HEK293 (cell line): ENCODE results near the gene PCSK5.

Source experiments
- CTCF ChIA-PET: fragments of 350-600 bp; formaldehyde crosslinking; extraction: SDS; loops from one replicate; lab custom pipeline; 2021; ENCODE audit warnings: antibody characterized with exemption; lab: Yijun Ruan, JAX
- POLR2A ChIA-PET: fragments of 300-600 bp; formaldehyde crosslinking; extraction: SDS; loops from one replicate; lab custom pipeline; 2020; ENCODE audit warnings: antibody characterized with exemption, inconsistent platforms; lab: Yijun Ruan, JAX
- H3K27ac ChIP-seq: fragments of 200-500 bp; sonication (Bioruptor generic); 2 replicates; pipeline ENCODE4 v1.5.1; 2014; ENCODE audit warnings: low read depth, low read length, control low read depth, inconsistent platforms; ENCODE audit errors: extremely low read depth
- H3K36me3 ChIP-seq, 2 experiments: fragments of 200-500 bp in 1 of 2; sonication (Bioruptor generic) in 1 of 2; 1 replicate in 1 of 2; 2 replicates in 1 of 2; pipeline ENCODE4 v1.5.1; 2014 to 2017; ENCODE audit warnings: inconsistent platforms in 2 of 2, low read length in 2 of 2; ENCODE audit not compliant: control insufficient read depth in 2 of 2, insufficient read depth in 1 of 2
- H3K4me1 ChIP-seq: fragments of 200-500 bp; sonication (Bioruptor generic); 2 replicates; pipeline ENCODE4 v1.5.1; 2014; ENCODE audit warnings: mild to moderate bottlenecking, low read length, inconsistent platforms; ENCODE audit not compliant: control insufficient read depth, insufficient read depth
- H3K4me3 ChIP-seq: 2 replicates; pipeline ENCODE4 v1.5.1; 2011; ENCODE audit warnings: low read depth, mild to moderate bottlenecking, control low read depth, low read length, moderate library complexity
- H3K9me3 ChIP-seq: fragments of 200-500 bp; sonication (Bioruptor generic); 2 replicates; pipeline ENCODE4 v1.5.1; 2014; ENCODE audit warnings: low read depth, low read length, inconsistent platforms; ENCODE audit not compliant: control insufficient read depth, insufficient read depth
- FEZF1 ChIP-seq: fragments of 450-650 bp; formaldehyde crosslinking; IDR thresholded peaks from 2 replicates; pipeline ENCODE4 v1.5.1; 2016; ENCODE audit warnings: missing biosample characterization, missing genetic modification characterization
- REPIN1 ChIP-seq: fragments of 450-650 bp; formaldehyde crosslinking; IDR thresholded peaks from 2 replicates; pipeline ENCODE4 v1.5.1; 2017; ENCODE audit warnings: missing biosample characterization, missing genetic modification characterization, low read depth
- SP7 ChIP-seq: fragments of 450-650 bp; formaldehyde crosslinking; IDR thresholded peaks from 2 replicates; pipeline ENCODE4 v1.5.1; 2016; ENCODE audit warnings: missing biosample characterization, missing genetic modification characterization
- TRIM28 ChIP-seq: IDR thresholded peaks from 2 replicates; pipeline ENCODE4 v1.6.1; 2011; ENCODE audit warnings: low read length, control low read depth, borderline replicate concordance
- ZNF133 ChIP-seq: fragments of 450-650 bp; formaldehyde crosslinking; IDR thresholded peaks from 2 replicates; pipeline ENCODE4 v1.5.1; 2016; ENCODE audit warnings: missing biosample characterization, missing genetic modification characterization
- ZNF223 ChIP-seq: fragments of 450-650 bp; formaldehyde crosslinking; IDR thresholded peaks from 2 replicates; pipeline ENCODE4 v1.5.1; 2016; ENCODE audit warnings: missing biosample characterization, missing genetic modification characterization
- ZNF23 ChIP-seq: fragments of 450-650 bp; formaldehyde crosslinking; IDR thresholded peaks from 2 replicates; pipeline ENCODE4 v1.5.1; 2016; ENCODE audit warnings: missing biosample characterization, missing genetic modification characterization, borderline replicate concordance
- ZNF248 ChIP-seq: fragments of 450-650 bp; formaldehyde crosslinking; IDR thresholded peaks from 2 replicates; pipeline ENCODE4 v1.5.1; 2017; ENCODE audit warnings: missing biosample characterization, missing genetic modification characterization
- ZNF335 ChIP-seq: fragments of 450-650 bp; formaldehyde crosslinking; conservative IDR thresholded peaks from 2 replicates; pipeline ENCODE4 v1.5.1; 2016; ENCODE audit warnings: missing biosample characterization, missing genetic modification characterization
- ZNF341 ChIP-seq: fragments of 450-650 bp; formaldehyde crosslinking; IDR thresholded peaks from 2 replicates; pipeline ENCODE4; 2016; ENCODE audit warnings: low read depth, missing biosample characterization, missing genetic modification characterization
- ZNF433 ChIP-seq: fragments of 450-650 bp; formaldehyde crosslinking; IDR thresholded peaks from 2 replicates; pipeline ENCODE4 v1.5.1; 2016; ENCODE audit warnings: missing biosample characterization, missing genetic modification characterization, low read depth
- ZNF518A ChIP-seq: fragments of 450-650 bp; formaldehyde crosslinking; conservative IDR thresholded peaks from 2 replicates; pipeline ENCODE4 v1.5.1; 2016; ENCODE audit warnings: low read depth, missing biosample characterization, missing genetic modification characterization
- ZNF544 ChIP-seq: fragments of 450-650 bp; formaldehyde crosslinking; IDR thresholded peaks from 2 replicates; pipeline ENCODE4 v1.5.0; 2017; ENCODE audit warnings: missing biosample characterization, missing genetic modification characterization
- ZNF677 ChIP-seq: fragments of 450-650 bp; IDR thresholded peaks from 2 replicates; pipeline ENCODE4 v1.5.0; 2018; ENCODE audit warnings: missing biosample characterization, mild to moderate bottlenecking, missing genetic modification characterization, moderate library complexity
- ZNF830 ChIP-seq: fragments of 450-650 bp; IDR thresholded peaks from 2 replicates; pipeline ENCODE4 v1.5.0; 2018; ENCODE audit warnings: missing biosample characterization, missing genetic modification characterization, low read depth, mild to moderate bottlenecking, moderate library complexity
- TF ChIP-seq, protein P1 (sequence below): fragments of 450-650 bp; formaldehyde crosslinking; conservative IDR thresholded peaks from 2 replicates; pipeline ENCODE4 v1.5.1; 2016; ENCODE audit warnings: low read depth, missing biosample characterization, missing genetic modification characterization

The PCSK5 gene

DNA sequence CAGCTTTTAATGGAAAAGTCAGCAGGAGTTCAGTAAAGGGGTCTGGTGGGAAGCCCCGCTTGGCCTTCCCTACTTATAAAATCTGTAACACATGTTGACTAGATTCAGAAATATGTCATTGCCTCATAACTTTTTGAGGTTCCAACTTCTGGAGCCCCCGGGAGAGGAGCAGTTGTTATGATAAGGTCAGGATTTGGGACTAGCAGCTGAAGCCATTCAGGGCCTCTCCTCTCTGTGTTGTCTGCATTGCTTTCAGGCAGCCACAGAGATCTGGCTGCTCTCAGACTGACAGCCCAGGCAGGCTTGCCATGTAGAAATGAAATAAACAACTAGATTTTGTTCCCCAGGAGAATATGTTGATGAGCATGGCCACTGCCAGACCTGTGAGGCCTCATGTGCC, 336.7 kb downstream of the PCSK5 start:
- no peak overlapping the region for H3K4me3 ChIP-seq
- CTCF ChIA-PET = no interaction called here
- no peak overlapping the region for H3K27ac ChIP-seq
- POLR2A ChIA-PET = no interaction called here
- no peaks in the 10 kb centered on the region for H3K4me1 ChIP-seq
- no peaks in the 10 kb centered on the region for H3K9me3 ChIP-seq
- H3K36me3 ChIP-seq = no peaks in the 10 kb centered on the region
- TF ChIP-seq ZNF248 = no peak
- no peak for TF ChIP-seq ZNF544 (tag by site-specific recombination)
- TF ChIP-seq FEZF1 (tag by site-specific recombination) = no peak
- TF ChIP-seq SP7 (tag by site-specific recombination) = no peak
- TF ChIP-seq ZNF433 (tag by site-specific recombination) = no peak
- TF ChIP-seq ZNF23 (tag by site-specific recombination) = no peak
- TF ChIP-seq, protein P1, sequence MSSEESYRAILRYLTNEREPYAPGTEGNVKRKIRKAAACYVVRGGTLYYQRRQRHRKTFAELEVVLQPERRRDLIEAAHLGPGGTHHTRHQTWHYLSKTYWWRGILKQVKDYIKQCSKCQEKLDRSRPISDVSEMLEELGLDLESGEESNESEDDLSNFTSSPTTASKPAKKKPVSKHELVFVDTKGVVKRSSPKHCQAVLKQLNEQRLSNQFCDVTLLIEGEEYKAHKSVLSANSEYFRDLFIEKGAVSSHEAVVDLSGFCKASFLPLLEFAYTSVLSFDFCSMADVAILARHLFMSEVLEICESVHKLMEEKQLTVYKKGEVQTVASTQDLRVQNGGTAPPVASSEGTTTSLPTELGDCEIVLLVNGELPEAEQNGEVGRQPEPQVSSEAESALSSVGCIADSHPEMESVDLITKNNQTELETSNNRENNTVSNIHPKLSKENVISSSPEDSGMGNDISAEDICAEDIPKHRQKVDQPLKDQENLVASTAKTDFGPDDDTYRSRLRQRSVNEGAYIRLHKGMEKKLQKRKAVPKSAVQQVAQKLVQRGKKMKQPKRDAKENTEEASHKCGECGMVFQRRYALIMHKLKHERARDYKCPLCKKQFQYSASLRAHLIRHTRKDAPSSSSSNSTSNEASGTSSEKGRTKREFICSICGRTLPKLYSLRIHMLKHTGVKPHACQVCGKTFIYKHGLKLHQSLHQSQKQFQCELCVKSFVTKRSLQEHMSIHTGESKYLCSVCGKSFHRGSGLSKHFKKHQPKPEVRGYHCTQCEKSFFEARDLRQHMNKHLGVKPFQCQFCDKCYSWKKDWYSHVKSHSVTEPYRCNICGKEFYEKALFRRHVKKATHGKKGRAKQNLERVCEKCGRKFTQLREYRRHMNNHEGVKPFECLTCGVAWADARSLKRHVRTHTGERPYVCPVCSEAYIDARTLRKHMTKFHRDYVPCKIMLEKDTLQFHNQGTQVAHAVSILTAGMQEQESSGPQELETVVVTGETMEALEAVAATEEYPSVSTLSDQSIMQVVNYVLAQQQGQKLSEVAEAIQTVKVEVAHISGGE (tag by site-specific recombination) = no peak
- no peak for TF ChIP-seq ZNF830
- no peak for TF ChIP-seq ZNF677 (tag by site-specific recombination)
- TF ChIP-seq ZNF223 (tag by site-specific recombination) = no peak
- no peak for TF ChIP-seq TRIM28
- no peak for TF ChIP-seq ZNF341 (tag by site-specific recombination)
- TF ChIP-seq ZNF518A = no peak

DNA sequence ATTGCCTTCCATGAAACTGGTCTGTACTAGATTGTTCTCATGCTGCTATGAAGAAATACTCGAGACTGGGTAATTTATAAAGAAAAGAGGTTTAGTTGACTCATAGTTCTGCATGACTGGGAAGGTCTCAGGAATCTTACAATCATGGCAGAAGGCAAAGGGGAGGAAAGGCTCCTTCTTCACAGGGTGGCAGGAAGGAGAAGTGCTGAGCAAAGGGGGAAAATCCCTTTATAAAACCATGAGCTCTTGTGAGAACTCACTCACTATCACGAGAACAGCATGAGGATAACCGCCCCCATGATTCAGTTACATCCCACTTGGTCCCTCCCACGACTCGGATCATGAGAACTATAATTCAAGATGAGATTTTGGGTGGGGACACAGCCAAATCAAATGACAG, 340.5 kb downstream of the PCSK5 start:
- POLR2A ChIA-PET = no interaction called here
- H3K27ac ChIP-seq = no peak overlapping the region
- H3K9me3 ChIP-seq = no peaks in the 10 kb centered on the region
- no peaks in the 10 kb centered on the region for H3K36me3 ChIP-seq
- CTCF ChIA-PET = no interaction called here
- no peak overlapping the region for H3K4me3 ChIP-seq
- H3K4me1 ChIP-seq = no peaks in the 10 kb centered on the region
- no peak for TF ChIP-seq ZNF133 (tag by site-specific recombination)
- no peak for TF ChIP-seq ZNF335 (tag by site-specific recombination)
- TF ChIP-seq REPIN1 (tag by site-specific recombination) = no peak
